HG02973 (cell line): ENCODE data around the gene TOM1L2.

Source experiments
- ATAC-seq: cut with Tn5 transposase; IDR thresholded peaks from one replicate; pipeline ENCODE4 v1.9.1; 2021; ENCODE audit warnings: moderate library complexity; ENCODE audit not compliant: unreplicated experiment

TOM1L2 gene

DNA sequence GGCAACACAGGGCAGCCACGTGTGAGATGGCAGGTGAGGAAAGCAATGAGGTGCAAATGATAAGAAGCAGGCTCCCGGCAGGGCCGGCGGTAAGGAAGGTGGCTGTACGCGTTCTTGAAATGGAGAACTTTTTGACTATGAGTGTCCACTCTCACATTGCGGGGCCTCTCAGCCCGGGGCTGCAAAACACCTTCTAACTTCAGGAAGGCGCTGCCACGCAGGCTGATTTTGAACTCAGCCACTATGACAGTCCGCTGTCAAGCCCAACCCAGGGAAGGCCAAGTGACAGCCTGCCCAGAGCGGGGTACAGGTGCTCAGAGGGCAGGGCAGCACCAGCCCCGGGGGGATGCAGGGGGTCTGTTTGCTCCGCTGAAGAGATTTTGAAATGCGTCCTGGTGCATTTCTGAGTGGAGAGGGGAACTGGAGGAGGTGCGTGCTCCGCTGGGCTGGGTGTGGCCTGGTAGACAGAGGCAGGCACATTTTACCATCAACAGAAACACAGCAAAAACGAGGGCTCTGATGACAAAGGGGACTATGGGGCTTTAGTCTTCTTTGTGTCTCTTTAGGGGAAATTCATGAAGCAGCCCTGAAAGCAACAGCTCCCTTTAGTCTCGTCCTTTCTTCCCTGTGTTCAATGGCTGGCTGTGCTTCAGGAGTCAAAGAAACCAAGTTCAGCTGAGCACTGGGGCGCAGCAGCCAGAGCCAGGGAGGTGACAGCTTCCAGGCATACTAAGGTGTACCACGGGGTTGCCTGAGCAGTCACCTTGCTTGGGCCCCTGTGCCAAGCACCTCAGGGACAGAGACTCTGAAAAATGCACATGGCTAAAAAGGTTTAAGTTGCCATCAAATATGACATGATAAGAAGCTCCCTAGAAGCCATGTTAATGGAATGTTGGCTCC is 120.8 kb downstream of the TOM1L2 start:
- ATAC-seq: no peak

DNA sequence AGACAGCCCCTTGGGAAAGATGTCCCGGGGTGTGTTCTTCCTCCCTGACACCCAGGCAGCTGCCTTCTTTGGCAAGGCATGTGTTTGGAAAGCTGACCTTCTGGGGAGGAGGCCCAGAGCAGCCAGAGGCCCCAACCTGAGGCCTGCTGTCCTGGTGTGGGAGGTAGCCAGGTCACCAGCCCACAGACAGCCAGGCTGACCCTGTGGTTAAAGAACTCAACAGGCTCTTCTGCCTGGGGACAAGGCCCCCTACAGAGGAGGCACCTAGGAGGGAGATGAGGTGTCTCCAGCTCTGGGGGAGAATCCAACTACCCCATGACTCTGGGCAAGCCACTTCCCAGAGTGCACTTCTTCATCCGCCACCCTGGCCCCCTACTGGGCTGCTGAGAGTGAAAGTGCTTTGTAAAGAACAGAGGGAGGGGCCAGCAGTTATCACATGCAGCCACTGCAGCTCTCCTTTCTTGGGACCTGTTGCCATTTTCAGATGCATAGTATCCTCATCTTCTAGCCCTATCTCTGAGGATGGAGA is 122.3 kb downstream of the TOM1L2 start:
- no peak for ATAC-seq

DNA sequence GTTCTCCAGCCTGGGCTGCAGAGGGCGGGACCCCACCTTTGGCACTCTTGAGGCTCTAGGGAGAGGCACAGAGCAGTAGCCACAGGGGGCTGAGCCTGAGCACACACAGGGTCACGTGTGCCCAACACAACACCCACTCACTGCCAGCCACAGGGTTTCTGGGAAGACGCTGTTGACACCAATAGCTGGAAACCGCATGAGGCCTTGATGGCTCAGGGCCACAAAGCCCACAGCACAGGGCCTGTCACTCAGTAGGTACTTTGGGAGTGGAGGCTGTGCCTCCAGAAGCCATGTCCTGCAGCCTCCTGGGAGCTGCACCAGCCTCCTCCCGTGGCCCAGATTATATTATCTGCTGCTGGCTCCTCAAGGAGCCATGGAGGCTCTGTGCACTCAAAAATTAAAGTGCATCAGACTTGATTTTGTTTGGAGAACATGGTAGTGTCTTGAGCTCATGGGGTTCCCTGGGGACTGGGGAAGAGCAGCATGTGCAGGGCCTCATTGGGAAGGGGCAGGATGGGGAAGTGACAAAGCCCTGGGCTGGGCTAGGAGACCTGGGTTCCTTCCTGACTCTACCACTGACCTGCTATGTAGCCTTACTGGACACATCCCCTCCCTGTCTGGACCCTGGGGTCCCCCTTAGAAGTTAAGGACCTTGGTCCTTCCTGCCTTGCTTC is 122.9 kb downstream of the TOM1L2 start:
- ATAC-seq: no peak

DNA sequence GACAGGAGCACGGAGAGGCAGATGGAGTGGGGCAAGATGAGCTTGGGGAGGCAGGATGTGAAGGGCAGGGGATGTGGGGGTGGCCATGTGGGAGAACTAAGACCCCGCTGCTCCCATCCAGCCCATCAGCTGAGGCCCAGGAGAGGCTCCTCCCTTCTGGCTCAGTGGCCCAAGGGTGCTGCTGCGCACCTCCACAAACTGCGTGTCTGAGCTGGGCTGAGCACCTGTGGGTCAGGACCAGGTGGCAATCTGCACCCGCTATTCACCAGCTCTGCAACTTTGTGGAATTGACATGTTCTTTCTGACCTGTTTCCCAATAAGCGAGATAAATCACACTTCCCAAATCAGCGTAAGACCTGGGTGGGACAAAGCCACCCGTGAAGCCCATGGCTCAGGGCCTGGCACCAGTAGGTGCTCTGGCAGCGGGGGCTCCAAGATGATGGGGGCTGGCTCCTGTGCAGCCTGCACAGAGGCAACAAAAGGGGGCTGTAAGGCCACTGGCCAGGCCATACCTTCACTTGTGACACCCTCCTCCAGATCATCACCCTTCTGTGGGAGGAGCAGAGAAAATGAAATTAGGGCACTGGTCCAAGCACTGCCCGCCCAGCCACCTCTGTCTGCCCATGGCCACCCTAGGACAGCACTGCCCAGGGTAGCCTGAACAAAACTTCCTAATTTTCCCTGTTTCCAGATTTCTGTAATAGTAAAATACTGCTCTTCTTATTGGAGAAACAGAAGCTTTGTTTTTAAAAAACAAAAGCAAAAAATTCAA is 123.7 kb downstream of the TOM1L2 start:
- no peak for ATAC-seq

DNA sequence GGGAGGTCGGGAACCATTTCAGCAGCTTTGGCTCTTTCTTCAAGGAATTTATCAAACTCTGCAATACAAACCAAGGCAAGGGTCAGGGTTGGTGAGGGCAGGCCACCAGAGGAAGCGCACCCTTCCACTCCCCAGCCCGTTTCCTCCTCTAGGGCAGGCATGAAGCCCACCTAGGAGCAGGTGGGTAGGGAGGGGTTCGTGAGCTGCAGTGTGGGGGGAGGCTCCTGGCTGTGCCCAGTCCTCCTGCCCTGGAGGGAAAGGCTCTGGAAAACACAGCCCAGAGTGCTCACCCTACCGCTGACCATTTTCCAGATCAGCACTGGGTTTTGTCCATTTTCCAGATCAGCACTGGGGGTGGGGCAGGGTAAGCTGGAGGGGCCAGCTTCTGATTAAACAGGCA is 124.5 kb downstream of the TOM1L2 start:
- ATAC-seq: no peak

DNA sequence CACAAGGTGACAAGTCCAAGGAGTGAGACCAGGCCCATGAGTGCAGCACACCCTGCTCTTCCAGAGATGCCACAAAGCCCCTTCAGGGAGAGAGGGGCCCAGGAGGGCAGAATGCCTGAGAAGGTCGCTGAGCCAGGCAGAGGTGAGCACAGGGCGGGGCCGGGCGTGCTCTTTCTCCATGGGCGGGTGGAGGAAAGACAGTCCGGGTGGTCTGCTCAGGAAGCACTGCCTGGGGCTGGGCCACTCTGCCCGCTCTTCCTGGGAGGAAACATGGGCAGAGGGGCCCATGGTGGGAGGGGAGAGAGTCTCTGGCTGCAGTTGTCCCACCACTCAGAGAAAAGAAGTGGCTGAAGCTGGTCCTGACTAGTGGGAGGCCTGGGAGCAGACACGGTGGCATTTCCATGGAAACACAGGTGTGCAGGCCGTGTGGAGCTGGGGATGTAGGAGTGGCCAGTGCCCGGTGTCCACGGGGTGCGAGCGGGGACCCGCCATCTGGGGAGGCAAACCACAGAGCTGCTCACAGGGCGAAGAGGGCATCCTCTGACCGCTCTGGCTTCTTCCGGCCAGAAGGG is 125.0 kb downstream of the TOM1L2 start:
- no peak for ATAC-seq

DNA sequence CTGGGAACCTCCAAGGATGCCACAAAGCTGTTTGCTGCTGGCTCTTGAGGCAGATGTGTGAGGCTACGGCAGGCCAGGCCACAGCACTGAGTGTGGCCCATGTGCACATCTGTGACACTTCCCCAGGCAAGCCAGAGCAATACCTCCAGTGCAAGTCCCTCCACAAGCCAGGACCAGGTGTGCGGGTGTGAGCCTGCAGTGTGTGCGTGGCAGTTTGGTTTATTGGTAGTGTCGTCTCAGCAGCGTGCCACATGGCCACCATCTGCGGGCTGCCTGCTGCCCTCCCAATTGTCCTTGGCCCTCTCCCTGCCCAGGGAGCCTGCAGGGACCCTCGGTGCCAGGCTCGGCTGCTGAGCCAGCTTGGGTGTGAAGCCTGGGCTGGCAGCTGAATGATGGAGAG is 125.6 kb downstream of the TOM1L2 start:
- ATAC-seq: no peak

DNA sequence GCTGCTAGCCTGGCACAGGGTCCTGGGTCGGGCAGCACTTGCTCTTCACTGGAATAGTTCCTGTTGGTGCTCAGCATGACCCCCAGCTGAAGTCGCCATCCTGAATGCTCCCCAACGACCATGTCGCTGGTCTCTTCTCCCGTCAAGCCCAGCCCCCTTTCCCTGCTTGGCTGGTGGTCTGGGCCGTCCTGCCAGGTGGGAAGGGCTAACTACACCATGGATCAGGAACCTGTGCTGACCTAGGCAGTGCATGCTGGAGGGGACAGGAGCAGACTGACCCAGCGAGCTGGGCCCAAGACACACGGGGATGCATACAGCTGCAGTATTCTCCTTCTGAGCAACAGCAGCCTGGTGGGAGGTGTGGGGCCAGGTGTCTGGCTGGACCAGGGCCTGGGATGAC is 126.2 kb downstream of the TOM1L2 start:
- ATAC-seq: no peak

DNA sequence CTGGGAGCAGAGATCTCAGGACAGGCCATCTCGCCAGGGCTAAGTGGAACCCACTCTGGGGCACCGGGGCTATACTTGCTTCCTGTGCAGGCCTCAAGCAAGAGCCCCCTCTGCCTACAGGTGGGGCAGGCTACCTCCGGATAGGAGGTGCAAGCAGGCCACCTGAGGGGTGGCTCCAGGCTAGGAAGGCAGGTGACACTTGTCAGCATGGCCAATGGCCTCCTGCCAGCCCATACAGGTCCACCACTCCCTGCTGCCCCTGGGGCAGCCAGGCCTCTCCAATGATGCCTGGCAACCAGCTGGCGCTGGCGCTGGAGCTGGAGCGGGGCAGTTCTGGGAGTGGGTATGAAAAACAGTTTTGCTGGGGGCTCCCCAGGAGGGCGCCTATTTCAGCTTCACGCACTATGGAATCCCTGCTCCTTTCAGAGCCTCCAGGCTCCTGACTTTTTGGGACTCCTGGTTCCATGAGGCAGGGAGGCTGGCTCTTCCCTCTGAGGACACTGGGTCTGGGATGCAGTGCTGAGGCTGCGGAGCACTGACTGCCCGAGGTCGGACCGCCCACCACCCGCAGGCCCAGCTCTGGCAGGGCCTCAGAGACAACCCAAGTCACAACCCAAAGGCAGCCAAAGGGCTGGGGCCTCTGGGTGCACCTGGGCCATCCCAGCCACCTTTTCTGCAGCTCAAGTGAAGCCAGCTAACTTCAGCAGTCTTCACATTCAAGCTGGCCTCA is 127.0 kb downstream of the TOM1L2 start:
- no peak for ATAC-seq

DNA sequence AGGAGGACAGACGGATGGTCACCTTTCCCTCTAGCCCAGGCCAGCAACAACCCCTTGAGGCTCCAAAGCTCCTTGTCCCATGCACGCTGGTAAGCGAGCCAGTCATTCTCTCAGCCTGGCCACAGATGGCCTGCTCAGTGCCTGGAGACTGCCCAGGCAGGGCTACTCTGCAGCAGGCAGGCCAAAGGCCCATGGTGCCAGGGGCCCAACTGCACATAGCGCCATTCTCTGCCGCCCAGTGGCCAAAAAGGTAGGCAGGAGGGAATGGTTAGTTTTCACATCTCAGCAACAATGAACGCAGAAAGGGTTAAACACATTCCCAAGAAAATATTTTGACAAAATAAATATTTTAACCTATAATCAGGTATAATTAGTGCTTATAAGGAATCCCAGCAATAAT is 127.7 kb downstream of the TOM1L2 start:
- no peak for ATAC-seq

DNA sequence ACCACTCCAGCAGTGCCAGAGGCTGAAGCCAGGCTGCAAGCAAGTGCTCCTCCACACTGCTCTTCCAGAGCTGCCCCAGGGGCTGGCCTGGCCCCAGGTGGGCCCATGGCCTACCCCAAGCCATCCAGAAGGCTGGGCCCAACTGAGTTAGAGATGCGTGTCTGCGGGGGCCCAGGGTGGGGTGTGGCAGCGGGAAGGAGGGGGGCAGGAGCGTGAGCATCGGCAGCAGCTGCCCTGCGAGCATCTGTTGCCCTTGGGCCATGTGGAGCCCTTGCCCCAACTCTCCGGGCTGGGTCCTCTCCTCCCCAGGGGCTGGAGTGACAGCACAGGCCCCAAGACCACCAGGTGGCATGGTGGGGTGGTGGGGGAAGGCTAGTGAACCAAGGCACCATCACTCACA is 128.1 kb downstream of the TOM1L2 start:
- ATAC-seq: no peak

DNA sequence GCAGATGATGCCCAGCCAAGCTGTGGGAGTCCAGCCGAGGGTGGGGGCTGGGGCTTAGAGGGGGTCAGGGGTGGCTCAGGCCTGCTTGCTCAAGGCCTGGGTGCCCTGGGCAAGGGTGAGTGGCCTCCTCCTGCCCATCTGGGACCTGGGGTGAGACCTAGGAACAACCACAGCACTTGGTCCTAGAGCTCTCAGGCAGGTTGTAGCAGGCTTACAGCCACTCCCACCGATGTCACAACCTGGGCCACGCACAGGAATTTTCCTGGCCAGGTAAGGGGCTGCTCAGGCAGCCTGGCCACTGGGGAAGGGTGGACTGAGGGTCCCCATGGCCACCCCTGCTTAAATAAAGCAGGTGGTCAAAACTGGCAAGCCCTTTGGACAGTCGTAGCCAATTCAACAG is 129.1 kb downstream of the TOM1L2 start:
- ATAC-seq: no peak

DNA sequence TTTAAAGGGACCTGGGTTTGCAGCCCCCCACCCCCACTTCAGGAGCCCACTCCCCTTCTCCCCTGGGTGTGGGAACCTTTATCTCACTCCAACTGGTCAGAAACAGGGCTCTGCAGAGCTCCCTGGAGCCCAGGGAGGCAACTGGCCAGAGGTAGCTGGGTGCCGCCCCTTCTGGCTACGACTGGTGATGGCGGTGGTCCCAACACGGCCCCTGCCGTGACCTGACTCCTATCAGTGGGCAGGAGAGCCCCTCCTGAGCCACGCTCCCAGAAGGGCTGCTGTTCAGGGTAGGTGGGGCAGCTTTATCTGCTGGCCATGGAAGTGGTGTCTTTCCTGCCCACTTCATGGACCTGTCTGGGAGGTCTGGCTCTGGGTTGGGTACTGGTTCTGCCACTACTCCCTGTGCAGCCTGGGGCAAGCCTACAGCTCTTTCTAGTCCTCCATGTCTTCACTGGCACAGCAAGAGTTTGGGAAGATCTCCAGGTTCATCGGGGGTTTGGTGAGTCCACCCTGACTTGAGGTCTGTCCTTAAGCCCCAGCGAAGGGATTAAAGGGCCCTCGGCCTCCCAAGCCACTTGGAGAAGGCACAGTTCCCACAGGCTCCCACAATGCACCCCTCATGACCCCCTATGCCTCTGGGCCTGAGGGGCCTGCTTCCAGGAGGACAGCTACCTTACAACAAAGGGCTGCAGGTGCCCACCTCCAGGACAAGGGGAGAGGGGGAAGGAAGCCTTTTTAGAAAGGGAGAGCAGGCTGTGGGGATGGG is 129.9 kb downstream of the TOM1L2 start:
- ATAC-seq: no peak

DNA sequence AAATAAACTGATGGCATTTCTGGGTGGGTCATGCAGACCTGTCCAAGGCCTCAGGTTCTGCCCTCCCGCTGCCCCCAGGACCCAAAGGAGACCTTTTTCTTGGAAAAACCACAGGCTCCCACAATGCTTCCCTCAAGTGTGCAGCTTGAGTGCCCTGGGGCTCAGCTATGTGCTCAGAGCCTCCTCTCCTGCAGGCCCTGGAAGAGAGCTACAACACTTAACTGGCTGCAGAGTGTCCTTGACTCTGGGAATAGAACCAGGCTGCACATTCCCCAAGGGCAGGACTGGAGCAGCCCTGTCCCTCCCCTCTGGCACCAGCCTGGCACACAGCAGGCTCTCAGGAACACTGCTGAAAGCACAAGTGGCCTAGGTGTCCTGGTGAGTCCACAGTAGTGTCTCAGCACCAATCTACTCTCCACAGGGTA is 130.6 kb downstream of the TOM1L2 start:
- ATAC-seq: no peak

DNA sequence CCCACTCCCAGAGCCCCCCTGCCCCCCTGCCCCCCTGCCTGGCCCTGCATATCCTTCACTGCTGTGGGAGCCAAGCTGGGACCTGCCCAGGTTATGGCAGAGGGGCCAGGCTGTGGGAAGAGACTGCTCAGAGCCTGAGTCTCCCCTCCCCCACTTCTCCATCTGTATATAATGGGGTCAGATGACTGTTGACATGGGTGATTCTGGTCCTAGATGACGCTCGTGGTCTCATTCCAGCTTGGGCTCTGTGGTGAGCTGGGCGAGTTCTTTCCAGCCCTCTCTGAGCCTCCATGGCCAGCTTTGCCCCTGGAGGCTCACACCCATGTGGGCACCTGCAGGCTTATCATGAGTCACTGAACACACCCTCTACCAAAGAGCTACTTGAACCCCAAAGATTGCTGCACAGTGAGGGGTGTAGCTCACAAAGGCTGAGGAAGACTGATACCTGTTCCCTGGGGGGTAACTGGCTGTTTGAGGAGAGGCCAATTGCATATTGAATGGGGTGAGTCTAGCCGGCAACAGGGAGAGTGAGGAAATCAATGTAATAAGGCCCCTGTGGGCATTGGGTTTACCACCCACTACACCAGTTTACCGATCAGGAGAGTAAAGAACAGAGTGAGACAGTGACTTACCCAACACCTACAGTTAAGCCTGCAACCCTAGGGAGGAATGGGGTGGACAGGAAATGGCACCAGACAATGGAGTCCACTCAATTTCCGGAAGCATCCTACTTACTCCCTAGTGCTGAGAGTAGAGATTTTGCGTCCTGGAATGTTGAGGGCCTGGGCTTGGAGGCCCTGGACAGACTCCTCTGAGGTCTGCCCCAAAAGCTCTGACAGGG is 131.2 kb downstream of the TOM1L2 start:
- no peak for ATAC-seq

DNA sequence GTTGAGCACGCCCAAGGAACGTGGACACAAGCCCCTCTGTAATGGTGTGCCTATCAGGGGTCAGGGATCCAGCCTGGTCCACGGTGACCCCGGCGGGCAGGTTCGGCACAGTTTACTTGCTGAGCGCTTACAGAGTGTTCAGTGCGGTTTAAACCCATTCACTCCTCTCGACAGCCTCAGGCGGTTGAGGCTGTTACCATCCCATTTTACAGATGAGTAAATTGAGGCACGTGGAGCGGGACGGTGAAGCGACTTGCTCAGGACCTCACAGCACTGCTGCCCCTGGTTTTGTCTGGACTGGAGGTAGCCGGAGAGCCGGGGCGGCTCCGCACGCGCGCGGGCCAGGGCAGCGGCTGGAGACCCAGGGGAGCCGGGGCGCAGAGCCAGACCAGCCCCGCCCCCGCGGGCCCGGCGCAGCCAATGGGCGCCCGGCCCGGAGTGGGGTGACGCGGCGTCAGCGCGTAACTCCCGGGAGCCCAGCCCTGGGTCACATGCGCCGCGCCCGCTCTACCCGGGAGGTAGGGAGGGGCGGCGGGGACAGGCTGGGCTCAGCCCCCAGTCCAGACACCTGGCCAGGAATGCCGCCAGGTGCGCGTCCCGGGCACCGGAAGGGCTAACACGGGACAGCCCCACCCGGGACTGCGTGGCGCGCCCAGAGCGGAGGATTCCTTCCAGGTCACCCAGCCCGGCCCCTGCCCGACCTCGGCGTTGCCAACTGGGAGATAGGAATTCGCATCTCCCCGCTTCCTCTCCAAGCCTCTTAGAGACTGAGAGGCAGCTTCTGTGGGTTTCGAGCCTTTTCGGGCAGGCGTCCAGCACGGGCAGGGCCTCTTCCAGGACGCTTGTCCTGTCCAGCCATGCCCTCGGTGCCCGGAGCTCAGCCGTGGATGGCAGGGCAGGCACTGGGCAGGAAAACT is 132.2 kb downstream of the TOM1L2 start:
- peak; percentile 42 for ATAC-seq
